Measurements from ENCODE around the gene MYOT.

DNA sequence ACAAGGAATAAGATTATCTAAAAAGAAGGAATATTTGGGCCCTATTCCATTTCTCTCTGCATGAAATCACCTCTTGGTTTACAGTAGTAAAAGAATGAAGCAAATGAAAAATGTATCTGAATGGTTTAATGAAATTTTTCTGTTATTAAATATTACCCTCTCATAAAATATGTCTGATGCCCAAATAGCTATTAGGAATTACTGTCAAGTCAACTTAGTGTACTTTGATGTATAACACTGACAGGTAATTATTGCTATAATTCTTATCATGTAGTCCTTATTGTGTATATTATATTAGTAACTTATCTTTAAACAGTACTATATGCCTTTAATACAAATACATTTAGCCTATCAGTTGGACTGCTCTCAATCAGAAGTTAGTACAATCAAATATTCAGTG is 8.4 kb downstream of the MYOT start:
- TF ChIP-seq CTCF (IDR thresholded peaks at IDR 0.05) (no peak), POLR2A (IDR thresholded peaks at IDR 0.05) (no peak)

Data from esophagus squamous epithelium (tissue), 4 donors.